Fibroblast of the aortic adventitia (primary cell): ENCODE results near the gene MPEG1. TPM values are rescaled to one million over a fixed set of nuclear protein-coding genes. Genes with fewer than 3 reads are reported as not detected.

Experiments
- DNase-seq: peaks from one replicate; pipeline ENCODE4 v3.0.0-alpha.2; 2010; ENCODE audit warnings: low read depth
- H3K4me3 ChIP-seq: 2 replicates; pipeline ENCODE4 v1.5.1; 2011; ENCODE audit warnings: low read depth, mild to moderate bottlenecking, control low read depth, low read length, moderate library complexity
- total RNA-seq: library from RNA; depleted of rRNA; stranded (reverse); fragments of >200 nt; gene quantifications from 2 replicates; pipeline ENCODE4 v1.2.3, GENCODE V29; 2012; ENCODE audit warnings: low replicate concordance
- TF ChIP-seq, protein P1 (sequence below): IDR thresholded peaks from 2 replicates; pipeline ENCODE4 v1.5.1; 2011; ENCODE audit warnings: mild to moderate bottlenecking, low read length, control low read depth, inconsistent platforms; ENCODE audit not compliant: insufficient read depth

The MPEG1 gene
- total RNA-seq, 1 donor = not detected

DNA sequence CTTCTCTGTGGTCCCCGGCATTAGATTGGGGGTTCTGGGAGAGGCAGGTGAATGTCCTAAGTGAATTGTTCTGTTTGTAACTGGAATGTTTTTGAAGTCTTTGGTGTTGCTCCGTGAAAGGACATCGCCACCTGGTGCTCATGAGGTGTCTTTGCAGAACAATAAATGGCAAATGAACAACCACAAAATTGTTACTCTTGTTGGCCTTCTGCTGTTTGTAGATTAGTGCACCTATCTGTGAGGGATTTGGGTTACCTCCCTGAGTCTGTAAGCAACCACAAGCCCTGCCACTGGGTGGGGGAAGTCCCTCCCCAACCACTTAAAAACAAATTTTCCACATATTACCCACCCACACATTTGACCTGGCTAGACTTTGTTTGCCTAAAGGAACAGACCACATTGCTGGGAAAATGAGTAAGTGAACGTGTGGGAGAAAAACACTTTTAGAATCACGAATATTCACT, 4.7 kb downstream of the MPEG1 start:
- H3K4me3 ChIP-seq = no peak overlapping the region
- TF ChIP-seq, protein P1, sequence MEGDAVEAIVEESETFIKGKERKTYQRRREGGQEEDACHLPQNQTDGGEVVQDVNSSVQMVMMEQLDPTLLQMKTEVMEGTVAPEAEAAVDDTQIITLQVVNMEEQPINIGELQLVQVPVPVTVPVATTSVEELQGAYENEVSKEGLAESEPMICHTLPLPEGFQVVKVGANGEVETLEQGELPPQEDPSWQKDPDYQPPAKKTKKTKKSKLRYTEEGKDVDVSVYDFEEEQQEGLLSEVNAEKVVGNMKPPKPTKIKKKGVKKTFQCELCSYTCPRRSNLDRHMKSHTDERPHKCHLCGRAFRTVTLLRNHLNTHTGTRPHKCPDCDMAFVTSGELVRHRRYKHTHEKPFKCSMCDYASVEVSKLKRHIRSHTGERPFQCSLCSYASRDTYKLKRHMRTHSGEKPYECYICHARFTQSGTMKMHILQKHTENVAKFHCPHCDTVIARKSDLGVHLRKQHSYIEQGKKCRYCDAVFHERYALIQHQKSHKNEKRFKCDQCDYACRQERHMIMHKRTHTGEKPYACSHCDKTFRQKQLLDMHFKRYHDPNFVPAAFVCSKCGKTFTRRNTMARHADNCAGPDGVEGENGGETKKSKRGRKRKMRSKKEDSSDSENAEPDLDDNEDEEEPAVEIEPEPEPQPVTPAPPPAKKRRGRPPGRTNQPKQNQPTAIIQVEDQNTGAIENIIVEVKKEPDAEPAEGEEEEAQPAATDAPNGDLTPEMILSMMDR = peak; percentile 79
- peak; percentile 69 for DNase-seq

DNA sequence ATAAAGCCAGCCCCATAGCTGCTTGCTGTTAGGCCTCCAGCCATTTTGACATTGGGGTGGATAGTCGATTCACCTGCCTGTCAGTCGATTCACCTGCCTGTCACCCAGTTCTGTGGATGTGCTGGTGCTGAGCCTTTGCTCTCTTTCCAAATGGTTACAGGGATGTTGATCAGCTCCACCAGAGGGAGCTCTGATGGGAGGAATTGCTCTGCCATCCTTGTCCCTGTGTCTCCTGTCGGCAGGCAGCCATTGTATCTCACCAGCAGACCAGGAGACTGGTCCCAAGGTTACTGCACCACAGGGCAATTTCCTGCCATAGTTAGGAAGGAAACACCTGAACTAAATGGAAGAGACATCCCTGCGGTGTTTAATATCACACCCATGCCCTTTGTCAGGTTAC, 6.1 kb downstream of the MPEG1 start:
- no peak overlapping the region for H3K4me3 ChIP-seq
- TF ChIP-seq, protein P1 = peak; percentile 55
- peak; percentile 16 for DNase-seq

DNA sequence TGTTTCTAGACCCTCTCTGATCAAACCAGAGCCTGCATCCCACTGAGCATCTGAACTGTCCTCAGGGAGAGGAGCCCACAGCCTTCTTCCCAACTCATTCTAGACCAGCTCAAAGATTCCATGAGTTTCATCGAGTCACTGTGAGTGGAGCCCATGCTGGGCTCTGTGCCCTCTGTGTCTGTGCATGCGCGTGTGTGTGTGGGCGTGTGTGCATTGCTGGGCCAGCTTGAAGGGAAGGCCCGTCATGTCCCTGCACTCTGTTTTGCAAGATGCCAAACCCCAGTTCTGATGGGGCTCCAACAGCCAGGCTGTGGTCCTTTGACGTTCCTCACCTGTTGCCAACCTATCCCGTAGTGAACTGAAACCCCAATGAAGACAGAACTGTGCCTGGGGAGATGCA, 7.1 kb downstream of the MPEG1 start:
- no peak for DNase-seq
- TF ChIP-seq, protein P1 = no peak
- H3K4me3 ChIP-seq = no peak overlapping the region

DNA sequence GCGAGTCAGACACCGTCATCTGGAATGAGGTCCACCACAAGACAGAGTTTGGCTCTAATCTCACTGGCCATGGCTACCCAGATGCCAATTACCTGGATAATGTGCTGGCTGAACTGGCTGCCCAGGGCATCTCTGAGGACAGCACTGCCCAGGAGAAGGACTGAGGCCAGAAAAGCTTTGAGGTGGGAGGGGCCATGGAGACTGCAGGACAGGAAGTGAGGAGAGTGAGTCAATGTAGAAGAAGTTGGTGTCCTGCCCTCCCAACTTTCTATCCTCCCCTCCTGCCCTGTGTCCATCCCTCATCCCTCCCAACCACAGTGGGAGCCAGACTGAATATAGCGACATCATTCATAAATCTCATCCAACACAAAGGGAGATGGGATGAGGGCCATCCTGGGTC, 8.0 kb downstream of the MPEG1 start:
- no peak overlapping the region for H3K4me3 ChIP-seq
- no peak for DNase-seq
- TF ChIP-seq, protein P1 = no peak

DNA sequence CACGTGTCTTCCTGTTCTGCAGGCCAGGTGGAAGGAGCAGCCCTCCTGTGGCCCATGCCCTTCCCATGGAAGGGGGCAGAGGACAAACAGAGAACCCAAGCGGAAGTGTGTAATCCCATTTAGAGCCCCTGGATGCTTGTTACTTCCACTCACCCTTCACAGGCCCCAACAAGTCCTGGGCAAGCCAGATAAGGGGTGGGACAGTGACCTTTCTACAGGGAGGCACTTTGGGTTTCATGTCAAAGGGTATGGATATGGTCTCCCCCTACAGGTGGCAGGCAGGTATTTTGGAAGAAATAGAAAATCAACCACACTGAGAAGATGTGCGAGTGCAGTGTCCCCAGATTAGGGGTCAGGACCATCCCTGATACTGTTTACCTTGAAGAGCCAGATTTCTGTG, 11.4 kb downstream of the MPEG1 start:
- no peak for DNase-seq

DNA sequence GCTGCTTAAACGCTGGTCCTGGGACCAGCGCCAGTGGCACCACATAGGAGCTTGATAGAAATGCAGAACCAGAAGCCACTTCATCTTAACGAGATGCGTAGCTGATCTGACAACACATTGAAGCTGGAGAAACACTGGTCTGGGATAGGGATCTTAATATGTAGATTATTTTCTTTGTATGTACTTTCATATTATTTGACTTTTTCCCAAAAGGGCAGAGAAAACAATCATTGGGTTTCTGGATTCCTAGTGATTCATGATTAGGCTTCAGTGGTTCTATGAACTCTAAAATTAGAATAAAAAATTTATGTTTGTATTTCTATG, 12.3 kb downstream of the MPEG1 start:
- no peak for DNase-seq
- TF ChIP-seq, protein P1 = no peak
- no peak overlapping the region for H3K4me3 ChIP-seq

More for the DNA sequence above, 11.4 kb downstream of the MPEG1 start:
- no peak overlapping the region for H3K4me3 ChIP-seq
- TF ChIP-seq, protein P1 = no peak
